HG03175 (cell line): ENCODE measurements around the gene MACROD2.

ENCODE experiments used
- ATAC-seq: cut with Tn5 transposase; IDR thresholded peaks from one replicate; pipeline ENCODE4 v1.9.1; 2021; ENCODE audit warnings: mild to moderate bottlenecking, moderate library complexity; ENCODE audit not compliant: unreplicated experiment

Gene MACROD2

GRCh38 chr20:15673206-15673605, 1677.9 kb downstream of the MACROD2 start:
- ATAC-seq = no peak

GRCh38 chr20:15674253-15675060, 1679.1 kb downstream of the MACROD2 start:
- no peak for ATAC-seq

GRCh38 chr20:15675061-15675514, 1679.8 kb downstream of the MACROD2 start:
- no peak for ATAC-seq

- ATAC-seq = no peak
Measured at GRCh38 chr20:15675813-15676484, 1680.6 kb downstream of the MACROD2 start.

GRCh38 chr20:15676815-15677214, 1681.5 kb downstream of the MACROD2 start:
- no peak for ATAC-seq

- no peak for ATAC-seq
Measured at GRCh38 chr20:15682690-15683089, 1687.4 kb downstream of the MACROD2 start.

- no peak for ATAC-seq
Measured at GRCh38 chr20:15692570-15692969, 1697.3 kb downstream of the MACROD2 start.

GRCh38 chr20:15699431-15700146, 1704.3 kb downstream of the MACROD2 start:
- ATAC-seq = no peak

- ATAC-seq = no peak
Measured at GRCh38 chr20:15700147-15700765, 1704.9 kb downstream of the MACROD2 start.

- no peak for ATAC-seq
Measured at GRCh38 chr20:15702161-15702560, 1706.8 kb downstream of the MACROD2 start.

- ATAC-seq = no peak
Measured at GRCh38 chr20:15703171-15703911, 1708.0 kb downstream of the MACROD2 start.

GRCh38 chr20:15705975-15706374, 1710.7 kb downstream of the MACROD2 start:
- ATAC-seq = no peak

- ATAC-seq = no peak
Measured at GRCh38 chr20:15706719-15707118, 1711.4 kb downstream of the MACROD2 start.

- ATAC-seq = peak; percentile 89
Measured at GRCh38 chr20:15708984-15709598, 1713.8 kb downstream of the MACROD2 start.

GRCh38 chr20:15710636-15711035, 1715.3 kb downstream of the MACROD2 start:
- no peak for ATAC-seq

- ATAC-seq = no peak
Measured at GRCh38 chr20:15711177-15711576, 1715.9 kb downstream of the MACROD2 start.

GRCh38 chr20:15716256-15716655, 1720.9 kb downstream of the MACROD2 start:
- ATAC-seq = no peak

GRCh38 chr20:15726416-15726815, 1731.1 kb downstream of the MACROD2 start:
- ATAC-seq = no peak

- no peak for ATAC-seq
Measured at GRCh38 chr20:15734052-15734451, 1738.7 kb downstream of the MACROD2 start.

- no peak for ATAC-seq
Measured at GRCh38 chr20:15739035-15739434, 1743.7 kb downstream of the MACROD2 start.
